ENCODE measurements around the gene ZPBP.

DNA sequence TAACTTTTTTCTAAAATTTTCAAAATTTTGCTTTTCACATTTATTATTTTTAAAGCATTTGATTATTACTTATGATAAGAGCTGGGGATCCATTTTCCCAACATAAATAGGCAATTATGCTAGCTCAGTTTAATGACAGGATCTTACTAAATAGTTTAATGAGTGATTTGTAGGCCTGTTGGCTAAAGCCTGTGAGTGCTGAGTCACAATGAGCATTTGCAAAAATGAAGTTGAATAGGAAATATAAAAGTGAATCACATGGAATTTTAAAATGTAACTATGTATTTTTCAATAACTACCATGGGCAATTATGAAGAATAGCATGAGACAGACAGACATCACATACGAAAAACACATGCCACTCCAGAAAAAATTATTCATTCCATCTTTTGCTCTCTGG is 45.1 kb upstream of the ZPBP start:
- TF ChIP-seq, protein P1, sequence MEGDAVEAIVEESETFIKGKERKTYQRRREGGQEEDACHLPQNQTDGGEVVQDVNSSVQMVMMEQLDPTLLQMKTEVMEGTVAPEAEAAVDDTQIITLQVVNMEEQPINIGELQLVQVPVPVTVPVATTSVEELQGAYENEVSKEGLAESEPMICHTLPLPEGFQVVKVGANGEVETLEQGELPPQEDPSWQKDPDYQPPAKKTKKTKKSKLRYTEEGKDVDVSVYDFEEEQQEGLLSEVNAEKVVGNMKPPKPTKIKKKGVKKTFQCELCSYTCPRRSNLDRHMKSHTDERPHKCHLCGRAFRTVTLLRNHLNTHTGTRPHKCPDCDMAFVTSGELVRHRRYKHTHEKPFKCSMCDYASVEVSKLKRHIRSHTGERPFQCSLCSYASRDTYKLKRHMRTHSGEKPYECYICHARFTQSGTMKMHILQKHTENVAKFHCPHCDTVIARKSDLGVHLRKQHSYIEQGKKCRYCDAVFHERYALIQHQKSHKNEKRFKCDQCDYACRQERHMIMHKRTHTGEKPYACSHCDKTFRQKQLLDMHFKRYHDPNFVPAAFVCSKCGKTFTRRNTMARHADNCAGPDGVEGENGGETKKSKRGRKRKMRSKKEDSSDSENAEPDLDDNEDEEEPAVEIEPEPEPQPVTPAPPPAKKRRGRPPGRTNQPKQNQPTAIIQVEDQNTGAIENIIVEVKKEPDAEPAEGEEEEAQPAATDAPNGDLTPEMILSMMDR (IDR thresholded peaks at IDR 0.05; ENCODE audit: borderline replicate concordance, extremely low read depth, low read length, poor library complexity, severe bottlenecking), result no peak
- TF ChIP-seq EZH2 (IDR thresholded peaks at IDR 0.05; ENCODE audit: borderline replicate concordance, low read depth, low read length, severe bottlenecking), result no peak

All from DND-41 (cell line).